A549 (cell line): Measurements from ENCODE around the gene PPIE.

Source experiments
- MAFK ChIP-seq: fragments of 450-650 bp; IDR thresholded peaks from 2 replicates; pipeline ENCODE4 v1.6.1; 2014; ENCODE audit not compliant: partially characterized antibody
- TF ChIP-seq, protein P1 (sequence below): fragments of >200 bp; sonication (Bioruptor Twin); formaldehyde crosslinking; IDR thresholded peaks from 3 replicates; pipeline ENCODE4 v1.5.1; 2016

- TF ChIP-seq MAFK: no peak
- TF ChIP-seq, protein P1, sequence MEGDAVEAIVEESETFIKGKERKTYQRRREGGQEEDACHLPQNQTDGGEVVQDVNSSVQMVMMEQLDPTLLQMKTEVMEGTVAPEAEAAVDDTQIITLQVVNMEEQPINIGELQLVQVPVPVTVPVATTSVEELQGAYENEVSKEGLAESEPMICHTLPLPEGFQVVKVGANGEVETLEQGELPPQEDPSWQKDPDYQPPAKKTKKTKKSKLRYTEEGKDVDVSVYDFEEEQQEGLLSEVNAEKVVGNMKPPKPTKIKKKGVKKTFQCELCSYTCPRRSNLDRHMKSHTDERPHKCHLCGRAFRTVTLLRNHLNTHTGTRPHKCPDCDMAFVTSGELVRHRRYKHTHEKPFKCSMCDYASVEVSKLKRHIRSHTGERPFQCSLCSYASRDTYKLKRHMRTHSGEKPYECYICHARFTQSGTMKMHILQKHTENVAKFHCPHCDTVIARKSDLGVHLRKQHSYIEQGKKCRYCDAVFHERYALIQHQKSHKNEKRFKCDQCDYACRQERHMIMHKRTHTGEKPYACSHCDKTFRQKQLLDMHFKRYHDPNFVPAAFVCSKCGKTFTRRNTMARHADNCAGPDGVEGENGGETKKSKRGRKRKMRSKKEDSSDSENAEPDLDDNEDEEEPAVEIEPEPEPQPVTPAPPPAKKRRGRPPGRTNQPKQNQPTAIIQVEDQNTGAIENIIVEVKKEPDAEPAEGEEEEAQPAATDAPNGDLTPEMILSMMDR: no peak
These were observed 50.3 kb downstream of the PPIE start, which contains the start of gene BMP8B for GRCh38 chr1:39788758-39789570.
